K562 (cell line): ENCODE measurements around the gene CEP95. TPM values are rescaled to one million over a fixed set of nuclear protein-coding genes. Genes with fewer than 3 reads are reported as not detected.

ENCODE experiments used
- BRD9 ChIP-seq: fragments of 450-650 bp; IDR thresholded peaks from 2 replicates; pipeline ENCODE4 v1.6.1; 2018; ENCODE audit warnings: low read depth; ENCODE audit not compliant: partially characterized antibody
- DPF2 ChIP-seq: fragments of 450-650 bp; IDR thresholded peaks from 2 replicates; pipeline ENCODE4 v1.6.1; 2016
- GABPB1 ChIP-seq: sonication (generic); formaldehyde crosslinking; IDR thresholded peaks from 2 replicates; pipeline ENCODE4 v1.8.0; 2022; ENCODE audit warnings: mild to moderate bottlenecking, missing genetic modification reagents
- HSF4 ChIP-seq: fragments of 250-450 bp; sonication (Bioruptor Pico); IDR thresholded peaks from 2 replicates; pipeline ENCODE4 v2.1.2; 2022; ENCODE audit warnings: mild to moderate bottlenecking, moderate library complexity, borderline replicate concordance
- JUND ChIP-seq, 2 experiments: IDR thresholded peaks; 2 replicates in 1 of 2; 3 replicates in 1 of 2; pipeline ENCODE4 v1.6.1; 2011; ENCODE audit warnings: borderline replicate concordance in 2 of 2, low read depth in 2 of 2, low read length in 2 of 2, improper control_type of control experiment in 1 of 2, missing biosample characterization in 1 of 2, missing genetic modification characterization in 1 of 2, missing genetic modification reagents in 1 of 2
- KDM1A ChIP-seq, 2 experiments: fragments of 450-650 bp; IDR thresholded peaks; 2 replicates each; pipeline ENCODE4 v1.6.1; 2016; ENCODE audit warnings: mild to moderate bottlenecking in 2 of 2
- LEF1 ChIP-seq: fragments of 450-650 bp; IDR thresholded peaks from 2 replicates; pipeline ENCODE4 v1.6.1; 2016; ENCODE audit warnings: mild to moderate bottlenecking
- MAFG ChIP-seq: fragments of 450-650 bp; conservative IDR thresholded peaks from 2 replicates; pipeline ENCODE4 v1.6.1; 2016; ENCODE audit warnings: missing genetic modification characterization, missing compliant biosample characterization
- MGA ChIP-seq: fragments of 450-650 bp; IDR thresholded peaks from 2 replicates; pipeline ENCODE4 v1.6.1; 2016; ENCODE audit warnings: mild to moderate bottlenecking, moderate library complexity
- NFRKB ChIP-seq: fragments of 450-650 bp; IDR thresholded peaks from 2 replicates; pipeline ENCODE4 v1.6.1; 2016; ENCODE audit warnings: low read depth
- NR3C1 ChIP-seq: sonication (generic); formaldehyde crosslinking; IDR thresholded peaks from 2 replicates; pipeline ENCODE4 v1.8.1; 2022; ENCODE audit warnings: missing genetic modification reagents
- PHF8 ChIP-seq: fragments of 200-600 bp; sonication (generic); IDR thresholded peaks from 2 replicates; pipeline ENCODE4 v1.6.1; 2012; ENCODE audit warnings: mixed run types, mild to moderate bottlenecking, inconsistent platforms, low read length, moderate library complexity, borderline replicate concordance
- POLR2A ChIP-seq: fragments of 450-650 bp; conservative IDR thresholded peaks from 2 replicates; pipeline ENCODE4 v1.6.1; 2016
- SMAD3 ChIP-seq: fragments of 450-650 bp; formaldehyde crosslinking; conservative IDR thresholded peaks from 2 replicates; pipeline ENCODE4 v1.4.0; 2020; ENCODE audit warnings: mild to moderate bottlenecking
- SMARCA4 ChIP-seq: fragments of 450-650 bp; IDR thresholded peaks from 2 replicates; pipeline ENCODE4 v1.6.1; 2016
- TBP ChIP-seq: optimal IDR thresholded peaks from 2 replicates; pipeline ENCODE3; 2011; ENCODE audit warnings: low read depth, low read length, improper control_type of control experiment
- TFAP4 ChIP-seq: sonication (generic); formaldehyde crosslinking; IDR thresholded peaks from 2 replicates; pipeline ENCODE4 v1.8.0; 2022; ENCODE audit warnings: missing genetic modification reagents, mild to moderate bottlenecking, moderate library complexity, borderline replicate concordance
- ZNF316 ChIP-seq: fragments of 450-650 bp; IDR thresholded peaks from 2 replicates; pipeline ENCODE4 v1.6.1; 2016
- ZNF354B ChIP-seq: fragments of 250-450 bp; sonication (Bioruptor Pico); IDR thresholded peaks from 2 replicates; pipeline ENCODE4 v1.4.0; 2020
- polyA plus RNA-seq, 8 experiments: library from polyadenylated mRNA; depleted of rRNA in 4 of 8; stranded (reverse) in 5 of 8; unstranded in 3 of 8; fragments of >200 nt; fragmentation: Nextera tagmentation in 2 of 8; fragmentation: Illumina TruSeq in 1 of 8; extraction: Ambion mirVana in 2 of 8; extraction: Trizol in 1 of 8; gene quantifications; 2 replicates each; pipeline versions ENCODE4 v1.2.1 to v1.2.3, GENCODE V29; 2011 to 2014; ENCODE audit warnings: inconsistent platforms in 1 of 8, missing spikeins in 1 of 8
- total RNA-seq, 7 experiments: library from RNA; depleted of rRNA in 6 of 7; stranded (reverse); fragments of >200 nt in 6 of 7; fragmentation: Illumina TruSeq in 2 of 7; extraction: Trizol in 2 of 7; gene quantifications; 2 replicates each; pipeline versions ENCODE4 v1.2.1 to v1.2.3, GENCODE V29; 2011 to 2021; ENCODE audit warnings: low replicate concordance in 1 of 7

Gene CEP95
- total and polyA plus RNA-seq, 9 of the 15 experiments (the other 6 are each of a cell fraction or from before 2014, with no cell fraction given), result 26.7 to 80.7 (median 56.9) TPM

GRCh38 chr17:64572682-64573154, 65.9 kb downstream of the CEP95 start (continued):
- TF ChIP-seq TFAP4 (CRISPR knock-in tag), result no peak
- TF ChIP-seq DPF2, result peak; percentile 84
- peak; percentile 67 for TF ChIP-seq ZNF316
- peak; percentile 32; the same call in 1 of the 2 replicates for TF ChIP-seq MGA
- peak; percentile 74 for TF ChIP-seq MAFG (tag)
- TF ChIP-seq GABPB1 (CRISPR knock-in tag), result peak; percentile 64; the same call in 1 of the 2 replicates
- no peak for TF ChIP-seq HSF4 (CRISPR knock-in tag)
- peak; percentile 31 for TF ChIP-seq BRD9
- TF ChIP-seq NFRKB, result 0 out of 2 replicates have a peak, but pooled peaks have one; percentile 62
- TF ChIP-seq SMARCA4, result peak; percentile 65; the same call in 1 of the 2 replicates
- no peak for TF ChIP-seq NR3C1
- TF ChIP-seq POLR2A, result peak; percentile 28; the same call in 1 of the 2 replicates
- TF ChIP-seq TBP, result peak; percentile 46
- no peak for TF ChIP-seq ZNF354B
- TF ChIP-seq SMAD3, result 0 out of 2 replicates have a peak, but pooled peaks have one; percentile 46
- TF ChIP-seq KDM1A (IDR thresholded peaks at IDR 0.05), result no peak
- TF ChIP-seq JUND (IDR thresholded peaks at IDR 0.05; ENCODE audit: borderline replicate concordance, low read depth, low read length), result peak; percentile 66; the same call in 1 of the 2 replicates
- peak; percentile 60; the same call in 1 of the 3 replicates for TF ChIP-seq JUND (tag; IDR thresholded peaks at IDR 0.05; ENCODE audit: borderline replicate concordance, low read depth, low read length)
- peak; percentile 83 for TF ChIP-seq LEF1
- TF ChIP-seq PHF8, result peak; percentile 16; the same call in 1 of the 2 replicates
